GM19372 (cell line): ENCODE data around the gene CD14.
"Not testable (repeated sequence)": the region's sequence is repeated elsewhere in the genome, so short reads cannot be mapped to it uniquely, and the experiment has no call there.

Source experiments
- ATAC-seq: cut with Tn5 transposase; IDR thresholded peaks from one replicate; pipeline ENCODE4 v1.9.1; 2021; ENCODE audit warnings: mild to moderate bottlenecking, low read depth, moderate library complexity; ENCODE audit not compliant: unreplicated experiment

CD14 gene

DNA sequence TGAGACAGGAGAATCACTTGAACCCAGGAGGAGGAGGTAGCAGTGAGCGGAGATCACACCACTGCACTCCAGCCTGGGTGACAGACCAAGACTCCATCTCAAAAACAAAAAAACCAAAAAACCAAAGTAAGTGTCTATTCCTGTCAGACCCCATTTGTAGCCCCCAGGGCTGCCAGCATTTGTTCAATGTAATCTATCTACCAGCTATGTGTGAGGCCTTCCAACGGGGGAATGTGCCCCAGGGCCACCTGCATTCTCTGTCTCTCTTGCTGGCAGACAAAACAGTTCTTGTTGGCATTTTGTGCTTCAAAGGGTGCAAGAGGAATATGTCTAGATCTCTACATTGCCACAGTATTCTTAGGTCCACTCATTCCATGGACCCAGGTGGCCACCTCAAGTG, 34.1 kb downstream of the CD14 start:
- ATAC-seq, result no peak

DNA sequence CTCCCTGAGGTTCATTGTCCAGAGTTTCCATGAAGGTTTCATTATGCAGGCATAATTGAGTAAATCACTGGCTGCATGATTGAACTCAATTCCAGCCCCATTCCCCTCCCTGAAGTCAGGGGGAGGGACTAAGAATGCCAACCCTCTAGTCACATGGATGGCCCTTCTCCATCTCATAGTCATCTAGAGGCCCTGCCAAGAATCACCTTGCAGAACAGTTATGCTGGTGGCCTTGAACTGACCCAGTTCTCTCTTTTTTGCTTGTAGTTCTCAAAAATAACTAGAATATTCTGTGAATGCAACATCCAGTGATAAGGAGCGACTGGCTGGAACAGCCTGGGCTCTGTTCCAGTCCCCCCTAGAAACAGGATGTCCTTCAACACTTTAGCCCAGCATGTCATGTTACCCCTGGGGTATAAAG, 36.6 kb downstream of the CD14 start:
- ATAC-seq, result no peak

DNA sequence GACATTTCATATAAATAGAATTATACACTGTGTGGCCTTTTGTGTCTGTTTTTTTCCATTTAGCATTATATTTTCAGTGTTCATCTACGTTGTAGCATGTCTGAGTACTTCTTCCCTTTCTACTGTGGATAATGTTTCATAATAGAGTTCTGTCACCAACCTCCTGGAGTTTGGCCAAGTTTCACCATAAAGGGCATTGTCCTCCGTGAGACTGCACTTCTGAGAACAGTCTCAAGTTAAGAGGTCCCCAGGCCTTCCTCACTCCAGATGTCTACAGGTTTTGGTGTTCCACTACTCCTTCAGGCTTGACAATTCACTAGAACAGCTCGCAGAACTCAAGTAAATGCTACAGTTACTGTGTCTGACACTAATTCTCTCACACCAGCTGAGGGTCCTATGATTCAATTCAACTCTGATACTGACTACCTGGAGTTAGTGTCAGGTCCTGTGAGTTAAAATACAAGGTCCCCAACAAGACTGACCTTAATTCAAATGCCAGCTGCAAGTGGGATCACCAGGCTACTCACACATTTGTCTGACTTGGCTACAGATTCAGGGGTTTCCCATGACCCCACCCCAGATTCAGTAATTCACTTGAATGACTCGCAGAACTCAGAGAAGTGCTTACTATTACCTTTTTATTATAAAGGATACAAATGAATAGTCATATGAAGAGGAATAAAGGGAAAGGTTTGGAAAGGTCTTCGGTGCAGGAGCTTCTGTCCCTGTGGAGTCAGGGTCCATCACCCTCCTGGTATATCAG, 37.3 kb downstream of the CD14 start:
- no peak for ATAC-seq

DNA sequence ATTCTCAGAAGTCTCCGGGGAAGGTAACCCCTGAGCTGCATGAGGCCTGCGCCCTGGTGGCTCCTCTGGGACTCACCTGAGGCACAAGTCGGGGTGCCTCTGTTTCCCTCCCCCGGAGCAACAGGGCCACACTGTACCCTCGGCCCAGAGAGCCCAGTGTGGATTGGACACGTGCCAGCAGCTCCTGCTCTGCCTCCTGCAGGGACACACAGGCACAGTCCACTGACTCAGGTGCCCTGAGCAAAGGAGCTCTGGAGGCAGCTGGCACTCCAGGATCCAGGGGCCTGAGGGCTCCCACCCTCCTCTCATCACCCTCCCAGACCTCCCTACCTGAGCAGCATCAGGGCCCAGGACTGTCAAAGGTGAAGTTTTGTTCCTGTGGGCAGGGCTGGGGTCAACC, 38.8 kb downstream of the CD14 start:
- no peak for ATAC-seq

DNA sequence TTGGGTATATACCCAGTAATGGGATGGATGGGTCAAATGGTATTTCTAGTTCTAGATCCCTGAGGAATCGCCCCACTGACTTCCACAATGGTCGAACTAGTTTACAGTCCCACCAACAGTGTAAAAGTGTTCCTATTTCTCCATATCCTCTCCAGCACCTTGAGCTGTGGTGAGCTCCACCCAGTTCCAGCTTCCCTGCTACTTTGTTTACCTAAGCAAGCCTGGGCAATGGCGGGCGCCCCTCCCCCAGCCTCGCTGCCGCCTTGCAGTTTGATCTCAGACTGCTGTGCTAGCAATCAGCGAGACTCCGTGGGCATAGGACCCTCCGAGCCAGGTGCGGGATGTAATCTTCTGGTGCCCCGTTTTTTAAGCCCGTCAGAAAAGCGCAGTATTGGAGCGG, 39.9 kb downstream of the CD14 start:
- ATAC-seq, result not testable (repeated sequence)

DNA sequence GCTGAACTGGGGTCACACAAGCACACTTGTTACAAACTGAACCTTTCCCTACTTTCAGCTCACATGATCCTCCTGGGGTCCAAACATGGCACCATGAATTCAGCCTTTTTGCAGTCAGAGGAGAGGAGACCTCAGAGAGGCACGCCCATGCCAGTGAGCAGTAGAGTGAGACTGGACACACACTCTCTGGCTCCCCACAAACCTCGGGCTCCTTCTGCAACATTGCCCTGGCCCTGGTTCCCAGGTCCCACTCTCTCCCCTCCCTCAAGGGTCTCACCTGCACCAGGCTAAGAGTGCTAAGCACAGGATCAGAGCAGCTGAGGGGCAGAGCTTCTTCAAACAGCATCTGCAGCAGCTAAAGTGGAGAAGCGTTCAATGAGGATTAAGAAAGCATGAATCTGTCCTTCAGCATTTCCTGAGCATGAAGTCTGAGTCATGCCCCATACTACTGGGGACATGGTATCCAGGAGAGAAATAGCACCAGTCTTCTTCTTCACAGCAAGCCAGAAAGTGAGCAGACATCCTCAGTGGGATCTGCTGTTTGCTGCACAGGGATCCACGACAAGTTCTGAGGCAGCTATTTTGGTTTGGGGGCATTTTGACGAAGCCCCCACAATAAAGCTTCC, 41.1 kb downstream of the CD14 start:
- no peak for ATAC-seq

DNA sequence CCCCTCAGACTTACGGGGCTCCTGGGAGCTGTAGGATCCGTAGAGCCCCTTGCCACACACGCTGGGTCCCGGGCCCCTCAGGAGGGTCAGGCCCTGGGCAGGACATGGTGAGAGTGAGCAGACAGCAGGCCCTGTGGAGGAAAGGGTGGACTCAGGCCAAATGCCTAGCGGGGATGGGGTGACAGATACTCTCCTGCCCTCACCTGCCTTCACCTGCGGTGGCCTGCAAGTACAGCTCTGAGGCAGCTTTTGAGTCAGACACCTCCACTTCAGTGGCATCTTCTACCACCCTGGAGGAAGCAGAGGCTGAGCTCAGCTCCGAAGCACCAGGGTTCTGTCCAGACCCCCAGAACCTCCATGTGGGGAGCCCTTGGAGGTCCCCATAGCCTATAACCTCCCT, 42.1 kb downstream of the CD14 start:
- no peak for ATAC-seq

DNA sequence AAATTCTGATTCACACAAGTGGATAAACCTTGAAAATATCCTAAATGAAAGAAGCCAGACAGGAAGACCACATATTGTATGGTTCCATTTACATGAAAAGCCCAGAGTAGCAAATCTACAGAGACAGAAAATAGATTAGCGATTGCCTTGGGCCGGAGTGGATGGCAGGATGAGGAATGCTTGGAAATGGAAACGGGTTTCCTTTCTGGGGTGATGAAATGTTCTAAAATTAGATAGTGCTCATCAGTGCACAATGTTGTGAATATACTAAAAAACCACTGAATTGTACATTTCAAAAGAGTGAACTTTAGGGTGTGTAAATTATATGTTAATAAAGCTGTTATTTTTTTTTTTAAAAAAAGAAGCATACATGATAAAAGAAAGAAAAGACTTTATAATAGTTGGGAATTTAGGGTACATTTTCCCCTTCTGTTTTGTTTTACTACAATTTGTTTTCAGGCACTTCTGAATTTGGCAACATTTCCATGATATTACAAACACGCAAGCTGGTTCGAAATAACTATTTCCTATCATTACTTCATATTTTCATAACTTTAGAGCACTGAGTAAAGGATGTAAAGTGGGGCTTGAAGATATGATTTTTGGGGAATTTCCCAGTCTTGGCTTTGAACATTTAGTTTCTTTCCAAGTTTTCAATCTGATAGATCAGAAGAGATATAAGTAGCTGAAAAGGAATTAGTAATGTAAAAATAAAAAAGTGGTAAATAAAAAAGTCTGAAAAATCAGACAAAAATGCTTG, 44.5 kb downstream of the CD14 start:
- ATAC-seq, result no peak

DNA sequence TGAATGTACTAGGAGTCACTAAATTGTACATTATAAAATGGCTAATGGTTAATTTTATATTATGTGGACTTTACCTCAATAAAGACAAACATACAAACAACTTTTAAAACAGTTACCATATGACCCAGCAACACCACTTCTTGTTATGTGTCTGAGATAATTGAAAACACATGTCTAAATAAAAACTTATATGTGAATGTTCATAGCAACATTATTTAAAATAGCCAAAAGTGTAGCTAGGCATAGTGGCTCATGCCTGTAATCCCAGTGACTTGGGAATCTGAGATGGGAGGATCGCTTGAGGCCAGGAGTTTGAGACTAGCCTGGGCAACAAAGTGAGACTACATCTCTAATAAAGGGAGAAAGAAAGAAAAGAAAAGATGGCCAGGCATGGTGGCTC, 45.5 kb downstream of the CD14 start:
- ATAC-seq, result no peak
